Activated CD4-positive, alpha-beta T cell treated with anti-CD3 and anti-CD28 coated beads for 48 hours (primary cell): ENCODE results near the gene BBS4.
A peak's percentile ranks its signal among the peaks of the same experiment; 100 is the strongest.
"Not testable (repeated sequence)": the region's sequence is repeated elsewhere in the genome, so short reads cannot be mapped to it uniquely, and the experiment has no call there.

Source experiments
- DNase-seq: peaks from one replicate; pipeline ENCODE4 v3.0.0-alpha.2; 2020

Gene BBS4

GRCh38 chr15:72706266-72706665, 20.3 kb downstream of the BBS4 start:
- no peak for DNase-seq

- DNase-seq, result not testable (repeated sequence)
These were observed 22.7 kb downstream of the BBS4 start for GRCh38 chr15:72708551-72709303.

- DNase-seq, result peak; percentile 78
These were observed 36.2 kb downstream of the BBS4 start for GRCh38 chr15:72722071-72722696.

DNA sequence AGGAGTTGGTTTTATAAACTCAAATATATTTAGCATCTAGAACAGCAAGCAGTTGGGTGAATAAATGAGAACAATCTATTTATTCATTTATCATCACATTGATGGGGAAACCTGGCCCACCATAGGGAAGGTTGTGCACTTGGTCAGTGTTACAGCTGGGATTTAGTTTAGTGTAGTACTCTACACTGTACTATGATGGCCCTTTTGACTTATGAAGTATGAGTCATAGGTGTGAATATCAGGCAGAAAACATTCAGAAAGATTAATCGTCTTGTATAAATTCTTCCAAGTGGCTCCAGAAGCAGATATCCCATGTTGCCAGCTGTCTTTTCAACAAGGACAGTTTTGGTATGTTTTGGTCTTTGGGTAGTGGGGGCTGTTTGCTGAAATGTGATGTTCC, 38.0 kb downstream of the BBS4 start:
- DNase-seq, result no peak

DNA sequence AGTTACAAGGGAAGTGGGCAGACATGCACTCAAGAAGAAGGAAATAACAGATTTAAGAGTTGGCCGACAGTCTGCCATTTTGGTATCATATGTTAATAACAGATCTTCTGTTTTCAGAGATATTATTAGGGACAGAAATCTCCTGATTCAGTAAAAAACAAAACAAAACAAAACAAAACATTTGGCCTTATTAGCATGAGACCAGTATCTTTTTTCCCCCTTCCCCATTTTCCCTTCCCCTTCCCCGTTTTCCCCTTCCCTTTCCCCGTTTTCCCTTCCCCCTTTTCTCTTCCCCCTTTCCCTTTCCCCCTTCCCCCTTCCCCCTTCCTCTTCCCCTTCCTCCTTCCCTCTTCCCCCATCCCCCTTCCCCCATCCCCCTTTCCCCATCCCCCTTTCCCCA, 39.4 kb downstream of the BBS4 start:
- DNase-seq, result no peak

DNA sequence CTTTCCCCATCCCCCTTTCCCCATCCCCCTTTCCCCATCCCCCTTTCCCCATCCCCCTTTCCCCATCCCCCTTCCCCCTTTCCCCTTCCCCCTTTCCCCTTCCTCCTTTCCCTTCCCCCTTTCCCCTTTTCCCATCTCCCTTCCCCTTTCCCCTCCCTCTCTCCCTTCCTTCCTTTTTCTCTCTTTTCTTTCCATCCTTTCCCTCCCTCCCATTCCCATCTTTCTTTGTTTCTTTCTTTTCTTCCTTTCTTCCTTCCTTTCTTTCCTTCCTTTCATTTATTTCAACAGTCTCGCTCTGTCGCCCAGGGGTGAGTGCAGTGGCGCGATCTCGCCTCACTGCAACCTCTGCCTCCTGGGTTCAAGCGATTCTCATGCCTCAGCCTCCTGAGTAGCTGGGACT, 39.8 kb downstream of the BBS4 start:
- DNase-seq, result not testable (repeated sequence)

- no peak for DNase-seq
These were observed 41.1 kb downstream of the BBS4 start for GRCh38 chr15:72727154-72727553.

DNA sequence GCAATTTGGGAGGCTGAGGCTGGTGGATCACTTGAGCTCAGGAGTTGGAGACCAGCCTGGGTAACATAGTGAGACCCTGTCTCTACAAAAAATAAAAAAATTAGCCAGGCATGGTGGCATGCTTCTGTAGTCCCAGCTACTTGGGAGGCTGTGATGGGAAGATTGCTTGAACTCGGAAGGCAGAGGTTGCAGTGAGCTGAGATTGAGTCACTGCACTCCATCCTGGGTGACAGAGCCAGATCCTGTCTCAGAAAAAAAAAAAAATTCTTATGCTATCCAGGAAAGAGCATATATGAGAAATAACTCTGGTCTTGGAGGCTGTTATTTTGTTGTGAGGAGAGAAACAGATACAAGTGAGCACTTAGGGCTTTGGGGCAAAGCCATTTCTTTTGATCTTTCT, 42.2 kb downstream of the BBS4 start:
- DNase-seq, result not testable (repeated sequence)

- no peak for DNase-seq
These were observed 42.8 kb downstream of the BBS4 start for GRCh38 chr15:72728821-72729220.

DNA sequence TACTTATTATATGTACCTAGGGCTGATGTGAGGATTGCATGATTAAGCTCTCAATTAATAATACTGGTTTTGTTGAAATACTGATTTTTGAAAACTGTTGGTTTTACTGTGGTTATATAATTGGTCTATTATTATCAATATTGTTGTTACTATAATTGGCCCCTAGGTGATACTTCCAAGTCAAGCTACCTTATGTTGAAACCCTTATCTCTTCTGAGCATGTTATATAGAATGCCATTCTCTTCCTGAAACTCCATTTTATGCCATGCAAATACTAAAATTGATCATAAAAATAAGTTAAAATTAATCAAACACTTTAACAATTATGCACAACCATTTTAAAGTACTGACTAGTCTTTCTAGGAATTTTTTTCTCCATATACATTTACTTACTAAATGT, 46.1 kb downstream of the BBS4 start:
- no peak for DNase-seq

DNA sequence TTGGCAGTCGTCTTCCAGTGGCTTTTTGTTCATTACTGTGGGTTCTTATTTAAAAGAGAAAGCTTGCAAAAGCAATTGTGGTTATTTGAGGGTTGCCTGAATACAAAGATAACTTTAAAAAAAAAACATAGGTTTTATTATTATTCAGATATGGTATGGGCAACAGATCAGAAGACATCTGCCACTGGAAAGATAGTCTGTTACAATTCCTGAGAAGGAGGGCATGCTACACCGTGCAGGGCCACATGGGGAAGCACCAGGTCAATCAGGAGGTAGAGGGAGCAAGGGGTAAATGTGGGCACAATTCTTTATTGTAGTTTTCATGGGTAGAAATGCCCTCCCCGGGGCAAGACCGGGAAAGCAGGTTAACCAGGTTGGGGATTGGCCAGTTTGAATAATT, 46.5 kb downstream of the BBS4 start:
- no peak for DNase-seq

- no peak for DNase-seq
These were observed 48.1 kb downstream of the BBS4 start for GRCh38 chr15:72733941-72734738.

- DNase-seq, result no peak
These were observed 49.1 kb downstream of the BBS4 start for GRCh38 chr15:72735111-72735510.

- DNase-seq, result no peak
These were observed 51.1 kb downstream of the BBS4 start for GRCh38 chr15:72737061-72737460.

DNA sequence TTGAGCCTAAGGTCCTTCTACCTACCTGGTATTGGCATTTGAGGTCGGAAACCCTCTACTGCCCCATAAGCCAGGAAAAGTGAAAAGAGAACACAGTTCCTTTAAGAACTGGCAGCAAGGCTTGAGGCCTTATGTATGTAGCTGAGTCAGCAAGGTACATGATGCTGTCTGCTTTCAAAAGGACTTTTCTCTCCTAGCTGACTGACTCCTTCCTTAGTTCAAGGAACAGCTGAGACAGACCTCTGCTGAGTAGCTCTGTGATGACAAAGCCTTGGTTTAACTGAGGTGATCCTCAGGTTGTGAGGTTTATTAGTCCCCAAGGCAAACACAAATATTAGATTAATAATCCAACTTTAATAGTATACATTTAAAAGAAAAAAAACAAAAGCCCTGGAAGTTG, 51.7 kb downstream of the BBS4 start:
- DNase-seq, result no peak

GRCh38 chr15:72740219-72740618, 54.2 kb downstream of the BBS4 start:
- DNase-seq, result no peak

DNA sequence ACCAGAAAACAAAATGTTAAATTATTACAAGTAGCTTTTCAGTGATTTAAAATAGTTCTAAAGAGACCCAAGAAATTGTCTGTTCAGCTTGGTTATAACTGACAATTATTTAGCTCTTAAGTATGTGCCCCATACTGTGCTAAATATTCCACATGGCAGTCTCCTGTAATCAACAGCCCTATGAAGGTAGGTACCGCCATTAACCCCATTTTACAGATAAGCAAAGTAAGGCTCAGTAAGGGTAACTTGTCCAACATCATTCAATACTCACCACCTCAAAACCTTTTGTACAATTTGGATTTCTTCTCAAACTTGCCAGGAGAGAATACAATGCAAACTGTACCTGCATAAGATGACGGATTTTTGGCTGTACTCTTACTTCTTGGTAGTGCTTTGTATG, 63.7 kb downstream of the BBS4 start:
- no peak for DNase-seq

GRCh38 chr15:72751751-72752455, 65.9 kb downstream of the BBS4 start:
- no peak for DNase-seq

DNA sequence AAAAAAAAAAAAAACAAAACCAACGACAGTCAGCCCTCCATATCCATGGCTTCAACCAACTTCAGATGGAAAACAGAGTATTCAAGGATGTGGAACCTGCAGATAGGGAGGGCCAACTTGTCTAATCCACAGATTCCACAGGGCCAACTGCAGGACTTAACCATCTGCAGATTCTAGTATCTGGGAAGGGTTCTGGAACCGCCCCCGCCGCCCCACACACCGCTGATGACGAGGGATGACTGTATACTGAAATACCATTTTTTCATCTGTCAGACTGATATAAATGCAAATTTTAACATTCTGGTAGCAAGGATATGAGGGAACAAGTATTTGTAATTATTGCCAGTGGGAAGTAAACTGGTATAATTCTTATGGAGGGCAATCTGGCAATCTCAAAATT, 68.1 kb downstream of the BBS4 start:
- DNase-seq, result no peak

DNA sequence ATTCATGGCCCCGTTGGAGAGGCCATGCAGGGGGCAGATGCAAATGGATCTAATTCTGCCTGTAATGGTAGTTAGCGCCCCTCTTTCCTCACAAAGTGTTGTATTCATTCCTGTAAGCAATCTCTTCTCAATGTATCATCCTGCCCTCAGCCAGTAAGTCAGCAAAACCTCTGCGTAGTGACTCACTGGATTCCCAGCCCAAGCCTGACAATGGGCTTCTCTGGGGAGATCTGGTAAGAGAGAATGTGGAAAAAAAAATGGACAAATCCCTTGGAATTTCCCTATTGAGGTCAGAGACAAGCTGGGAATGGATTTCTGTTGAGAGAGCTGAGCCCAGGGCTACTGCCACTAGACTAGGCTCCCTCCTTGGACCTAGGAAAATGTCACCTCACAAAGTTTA, 72.2 kb downstream of the BBS4 start:
- no peak for DNase-seq

- no peak for DNase-seq
These were observed 74.7 kb downstream of the BBS4 start for GRCh38 chr15:72760590-72761260.

GRCh38 chr15:72764656-72765055, 78.6 kb downstream of the BBS4 start:
- DNase-seq, result no peak

DNA sequence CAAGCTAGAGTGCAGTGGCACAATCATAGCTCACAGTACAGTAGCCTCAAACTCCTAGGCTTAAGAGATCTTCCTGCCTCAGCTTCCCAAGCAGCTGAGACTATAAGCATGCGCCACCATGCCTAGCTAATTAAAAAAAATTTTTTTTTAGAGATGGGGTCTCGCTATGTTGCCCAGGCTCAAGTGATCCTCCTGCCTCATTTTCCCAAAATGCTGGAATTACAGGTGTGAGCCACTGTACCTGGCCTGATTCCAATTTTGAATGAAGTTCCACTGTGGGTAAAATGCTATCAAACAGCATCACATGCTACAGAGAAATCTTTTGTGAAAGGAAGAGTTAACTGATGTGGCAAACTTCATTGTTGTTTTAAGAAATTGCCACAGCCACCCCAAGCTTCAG, 80.0 kb downstream of the BBS4 start:
- DNase-seq, result no peak
